HuH-7.5 (cell line): Measurements from ENCODE around the gene OGFOD1.
"Not testable (repeated sequence)": the region's sequence is repeated elsewhere in the genome, so short reads cannot be mapped to it uniquely, and the experiment has no call there.

ENCODE experiments used
- DNase-seq: peaks from one replicate; pipeline ENCODE4 v3.0.0; 2011; ENCODE audit warnings: low spot score

Gene OGFOD1

DNA sequence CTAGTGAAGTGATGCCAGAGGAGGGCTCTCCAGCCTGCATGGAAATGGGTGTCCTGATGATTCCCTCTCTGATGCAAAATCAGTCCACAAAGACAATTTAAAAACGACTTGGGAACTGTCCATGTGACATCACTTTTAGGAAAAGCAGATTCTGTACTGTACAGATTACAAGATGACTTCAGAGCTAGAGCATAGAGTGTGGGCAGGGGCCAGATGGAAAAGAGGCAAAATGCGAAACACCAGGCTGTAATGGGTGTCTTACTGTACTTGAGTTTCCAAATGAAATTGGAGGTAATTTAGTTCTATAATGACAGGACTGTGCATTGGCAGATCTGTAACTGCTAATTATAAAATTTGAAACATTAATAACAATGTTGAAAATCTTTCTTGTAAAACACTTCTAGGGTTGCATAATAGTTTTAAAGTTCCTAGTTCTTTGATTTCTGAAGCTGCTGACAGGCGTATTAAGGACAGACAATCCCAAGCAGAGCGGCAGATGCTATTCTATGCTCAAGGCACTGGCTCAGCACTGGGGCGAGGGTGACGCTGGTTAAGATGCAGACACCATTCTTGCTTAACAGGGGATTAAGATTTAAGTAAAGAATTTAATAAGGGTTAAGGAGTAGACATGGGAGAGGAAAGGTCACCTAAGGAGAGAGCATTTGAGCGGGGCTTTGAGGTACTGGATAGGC lies 29.6 kb downstream of the OGFOD1 start:
- DNase-seq = no peak

DNA sequence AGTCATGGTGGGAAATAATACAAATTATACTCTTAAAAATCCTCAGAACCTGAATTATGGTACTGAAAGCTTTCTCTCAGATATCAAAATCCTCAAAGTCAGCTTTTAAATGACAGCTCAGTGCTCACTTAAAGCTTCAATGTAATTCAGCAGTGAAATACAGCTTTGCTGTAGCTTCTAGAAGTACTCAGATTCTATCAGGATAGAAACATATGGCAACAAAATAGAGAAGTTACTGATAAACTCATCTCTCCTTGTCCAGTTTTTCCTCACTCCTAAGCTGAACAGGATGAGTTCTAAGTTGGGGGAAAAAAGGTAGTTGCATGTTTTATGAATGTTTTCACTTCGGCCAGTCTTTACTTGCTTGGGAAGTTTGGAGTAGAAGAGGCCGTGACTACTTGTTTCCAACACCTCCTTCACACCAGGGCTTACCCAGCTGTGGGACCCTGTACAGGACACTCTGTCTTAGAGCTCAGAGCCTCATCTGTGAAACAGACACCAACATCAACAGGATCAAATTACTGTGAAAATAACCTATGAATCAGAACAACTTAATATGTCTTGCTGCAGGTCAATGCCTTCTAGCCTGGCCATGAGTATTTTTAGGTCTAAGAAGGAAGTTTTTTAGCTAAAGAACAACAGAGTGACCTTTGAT lies 30.2 kb downstream of the OGFOD1 start:
- no peak for DNase-seq

GRCh38 chr16:56482683-56483236 lies 31.4 kb downstream of the OGFOD1 start:
- no peak for DNase-seq

GRCh38 chr16:56483394-56483793 lies 32.0 kb downstream of the OGFOD1 start:
- DNase-seq = no peak

GRCh38 chr16:56488035-56488434 lies 36.7 kb downstream of the OGFOD1 start:
- DNase-seq = no peak

- not testable (repeated sequence) for DNase-seq
These were observed 37.5 kb downstream of the OGFOD1 start for GRCh38 chr16:56488868-56489267.

GRCh38 chr16:56491657-56492261 lies 40.4 kb downstream of the OGFOD1 start:
- no peak for DNase-seq

DNA sequence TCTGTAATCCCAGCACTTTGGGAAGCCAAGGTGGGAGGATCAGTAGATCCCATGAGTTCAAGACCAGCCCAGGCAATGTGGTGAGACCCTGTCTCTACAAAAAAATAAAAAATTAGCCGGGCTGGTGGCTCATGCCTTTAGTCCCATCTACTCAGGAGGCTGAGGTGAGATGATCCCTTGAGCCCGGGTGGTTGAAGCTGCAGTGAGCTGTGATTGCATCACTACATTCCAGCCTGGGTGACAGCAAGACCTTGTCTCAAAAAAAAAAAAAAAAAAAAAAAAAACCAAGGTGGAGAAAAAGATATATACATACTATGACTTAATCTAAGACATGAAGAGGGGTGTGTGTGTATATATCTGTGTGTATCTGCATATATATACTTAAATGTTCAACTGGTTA lies 41.8 kb downstream of the OGFOD1 start:
- no peak for DNase-seq

GRCh38 chr16:56493815-56494214 lies 42.5 kb downstream of the OGFOD1 start:
- no peak for DNase-seq

DNA sequence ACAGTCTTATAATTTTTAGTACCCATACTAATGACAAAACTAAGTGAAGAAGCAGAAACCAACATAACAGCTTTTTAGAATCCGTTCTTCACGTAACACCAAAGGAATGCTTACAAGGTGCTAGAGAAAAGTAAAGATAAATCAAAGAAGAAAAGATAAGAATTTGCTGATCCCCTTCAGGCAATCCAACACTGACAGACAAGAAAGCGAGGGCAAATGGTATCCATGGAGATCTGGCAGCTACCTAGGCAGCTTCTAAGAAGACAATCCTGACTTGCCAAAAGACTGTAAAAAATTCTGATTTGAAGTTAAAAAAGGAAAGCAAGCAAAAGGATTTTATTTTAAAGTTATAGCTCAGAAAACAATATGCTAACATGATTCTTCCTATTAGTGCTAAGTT lies 53.8 kb downstream of the OGFOD1 start:
- no peak for DNase-seq

GRCh38 chr16:56506941-56507340 lies 55.6 kb downstream of the OGFOD1 start:
- no peak for DNase-seq

DNA sequence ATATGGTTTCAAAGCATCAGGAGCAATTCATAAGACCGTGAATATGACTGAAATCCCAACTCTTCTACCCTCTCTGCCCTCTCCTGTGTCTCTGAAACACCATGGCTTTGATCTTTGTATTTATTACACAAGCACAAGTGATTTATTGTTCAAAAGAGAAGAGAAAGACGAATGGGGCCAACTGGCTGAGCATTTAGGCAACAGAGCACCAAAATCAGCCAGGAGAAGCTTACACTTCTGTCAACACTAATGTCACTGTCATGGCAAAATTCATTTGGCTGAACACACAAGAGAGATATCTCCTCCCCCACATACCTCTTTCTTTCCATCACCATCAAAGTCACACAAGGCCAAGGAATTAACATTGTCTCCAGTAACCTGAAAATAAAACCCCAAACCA lies 59.2 kb downstream of the OGFOD1 start:
- DNase-seq = no peak

DNA sequence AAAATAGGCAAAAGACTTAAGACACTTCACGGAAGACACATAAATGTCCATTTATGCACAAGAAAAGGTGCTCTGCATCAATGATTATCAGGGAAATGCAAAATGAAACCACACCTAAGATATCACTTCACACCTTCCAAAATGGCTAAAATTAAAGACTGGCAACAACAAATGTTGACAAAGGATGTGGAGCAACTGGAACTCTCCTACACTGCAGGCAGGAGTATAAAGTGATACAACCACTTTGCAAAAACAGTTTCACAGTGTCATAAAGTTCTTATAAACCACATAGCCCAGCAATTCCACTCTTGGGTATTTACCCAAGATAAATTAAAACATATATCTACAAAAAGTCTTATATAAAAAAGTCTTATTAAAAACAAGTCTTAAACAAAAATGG lies 60.7 kb downstream of the OGFOD1 start:
- DNase-seq = no peak

GRCh38 chr16:56513091-56513490 lies 61.7 kb downstream of the OGFOD1 start:
- no peak for DNase-seq

DNA sequence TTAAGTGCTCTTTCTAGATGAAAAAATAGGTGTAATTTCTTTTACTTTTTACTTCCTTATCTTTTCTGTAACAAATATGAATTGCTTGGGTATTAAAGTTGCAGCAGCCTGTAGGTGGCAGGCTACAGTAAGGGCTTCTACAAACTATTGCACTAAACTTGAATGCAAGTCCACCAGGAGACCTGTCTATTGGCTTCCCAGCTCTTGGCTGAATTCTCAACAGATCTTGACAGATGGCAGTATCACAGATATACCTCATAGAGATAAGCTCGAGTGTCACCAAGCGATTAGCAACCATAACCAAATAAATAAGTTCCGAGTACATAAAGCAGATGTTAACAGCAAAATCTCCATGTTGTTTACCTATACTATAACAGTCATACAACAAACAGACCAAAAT lies 62.6 kb downstream of the OGFOD1 start:
- DNase-seq = peak; percentile 23

DNA sequence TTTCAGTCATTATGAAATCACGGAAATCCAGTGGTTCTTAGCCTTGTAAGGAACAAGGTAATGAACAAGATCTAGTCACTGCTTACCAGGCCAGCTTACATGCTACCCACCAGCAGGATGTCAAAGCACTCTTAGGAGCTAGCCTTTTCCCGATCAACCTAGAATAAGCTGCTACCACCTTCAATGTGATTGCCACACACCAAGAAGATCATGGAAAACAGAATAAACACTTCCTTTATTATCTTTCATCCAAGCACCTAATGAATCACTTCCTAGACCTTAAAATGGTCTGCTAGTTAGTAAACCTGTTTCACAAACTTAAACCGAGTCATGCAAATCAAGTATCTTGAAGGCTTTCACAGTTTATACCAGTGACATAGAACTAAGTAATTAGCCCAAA lies 63.5 kb downstream of the OGFOD1 start:
- DNase-seq = no peak

GRCh38 chr16:56515665-56516064 lies 64.3 kb downstream of the OGFOD1 start:
- no peak for DNase-seq

DNA sequence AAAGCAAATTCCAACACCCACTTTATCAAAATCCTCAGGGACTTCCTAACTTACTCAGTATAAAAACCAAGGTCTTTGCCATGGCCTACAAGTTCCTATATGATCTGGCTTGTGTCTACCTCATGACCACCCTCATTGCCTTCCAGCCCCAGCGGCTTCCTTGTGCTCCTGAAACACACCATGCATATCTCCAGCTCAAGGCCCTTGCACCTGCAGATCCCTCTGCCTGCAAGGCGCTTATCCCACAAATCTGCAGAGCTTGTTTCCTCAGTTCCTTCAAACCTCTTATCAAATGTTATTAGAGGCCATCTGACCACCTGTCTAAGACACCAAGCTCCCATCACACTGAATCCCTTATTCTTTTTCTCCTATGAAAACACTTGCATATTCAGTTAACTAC lies 65.9 kb downstream of the OGFOD1 start:
- DNase-seq = no peak

GRCh38 chr16:56518425-56518824 lies 67.1 kb downstream of the OGFOD1 start:
- DNase-seq = no peak

DNA sequence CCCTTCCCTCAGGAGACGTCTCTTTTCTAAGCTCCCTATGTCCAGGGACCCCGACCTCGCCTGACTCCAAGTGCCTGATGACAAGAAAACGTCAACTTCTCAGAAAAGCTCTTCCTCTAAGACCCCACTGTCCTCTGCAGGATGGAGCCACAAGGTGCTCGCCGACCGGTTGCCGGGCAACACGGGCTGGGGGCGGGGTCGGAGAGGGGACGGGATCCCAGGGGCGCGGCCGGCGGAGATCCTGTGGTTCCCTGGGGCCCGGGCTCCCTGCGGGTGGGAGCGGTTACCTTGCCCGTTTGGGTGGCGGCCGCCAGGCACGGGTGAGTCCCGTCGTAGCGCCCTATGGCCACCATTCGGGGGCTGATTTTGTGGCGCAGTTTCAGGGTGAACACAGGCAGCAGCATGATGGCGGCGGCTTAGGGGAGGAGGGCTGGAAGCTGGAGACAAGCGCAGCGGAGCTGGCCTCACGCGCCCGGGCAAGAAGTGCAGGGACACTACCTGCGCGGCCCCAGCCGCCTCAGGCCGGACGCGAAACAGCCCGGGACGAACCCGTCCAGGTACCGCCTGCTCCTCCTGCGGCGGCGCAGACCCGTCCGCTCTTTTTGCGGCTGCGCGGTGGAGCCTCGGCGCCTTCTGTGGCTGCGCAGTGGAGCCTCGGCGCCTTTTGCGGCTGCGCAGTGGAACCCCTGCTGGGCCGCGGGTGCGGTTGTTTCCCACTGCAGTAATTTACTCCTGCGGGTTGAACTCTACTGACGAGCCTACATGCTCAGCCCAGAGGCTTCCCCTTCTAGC lies 68.3 kb downstream of the OGFOD1 start, which contains the start of gene BBS2:
Gene BBS2, minus strand, starts transcription at position 566 of the 792 bp plus-strand sequence. Its CDS starts 162 bp downstream, at position 404.
- peak; percentile 79 for DNase-seq

- no peak for DNase-seq
These were observed 68.9 kb downstream of the OGFOD1 start for GRCh38 chr16:56520251-56520577.

DNA sequence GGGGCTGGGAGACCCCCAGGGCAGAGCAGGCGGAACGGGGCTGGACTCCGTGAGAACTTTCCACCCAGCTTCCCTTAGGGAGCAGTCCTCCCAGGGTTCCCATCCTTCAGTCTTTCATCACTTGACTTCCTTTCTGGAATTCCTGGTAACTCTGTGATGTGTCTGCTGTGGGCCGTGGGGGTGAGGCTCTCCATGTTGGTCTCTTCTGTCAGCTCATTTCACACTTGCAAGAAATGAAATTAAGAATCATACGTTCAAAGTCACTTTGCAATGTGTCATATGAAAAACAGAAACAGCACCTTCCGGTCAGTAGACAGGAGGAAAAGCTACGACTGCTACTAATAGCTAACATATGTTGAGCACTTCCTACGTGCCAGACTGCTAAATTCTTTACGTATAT lies 73.9 kb downstream of the OGFOD1 start:
- no peak for DNase-seq
